GM23248 (cell line): Measurements from ENCODE around the gene LSAMP. TPM values are rescaled to one million over a fixed set of nuclear protein-coding genes. Genes with fewer than 3 reads are reported as not detected.

Experiments used
- DNase-seq: peaks from one replicate; pipeline ENCODE4 v3.0.0-alpha.2; 2015
- H2AFZ ChIP-seq: fragments of 200-600 bp; sonication (generic); 2 replicates; pipeline ENCODE4 v1.6.1; 2016; ENCODE audit warnings: antibody characterized with exemption
- H3F3A ChIP-seq: fragments of 200-600 bp; sonication (generic); 2 replicates; pipeline ENCODE4 v1.6.1; 2016; ENCODE audit warnings: mild to moderate bottlenecking, antibody characterized with exemption, mixed run types; ENCODE audit not compliant: insufficient read depth
- H3K27ac ChIP-seq: fragments of 200-600 bp; sonication (generic); 2 replicates; pipeline ENCODE4 v1.5.1; 2016; ENCODE audit warnings: mild to moderate bottlenecking
- H3K27me3 ChIP-seq: fragments of 200-600 bp; sonication (generic); replicated peaks from 2 replicates; pipeline ENCODE4 v1.6.1; 2016; ENCODE audit warnings: mild to moderate bottlenecking; ENCODE audit not compliant: insufficient read depth
- H3K36me3 ChIP-seq: fragments of 200-600 bp; sonication (generic); 2 replicates; pipeline ENCODE4 v1.6.1; 2016; ENCODE audit warnings: low read depth, mild to moderate bottlenecking
- H3K4me1 ChIP-seq: fragments of 200-600 bp; sonication (generic); 2 replicates; pipeline ENCODE4 v1.6.1; 2016; ENCODE audit warnings: mild to moderate bottlenecking; ENCODE audit not compliant: insufficient read depth
- H3K4me2 ChIP-seq: fragments of 200-600 bp; sonication (generic); one replicate; pipeline ENCODE4 v1.6.1; 2016; ENCODE audit warnings: mild to moderate bottlenecking; ENCODE audit not compliant: unreplicated experiment
- H3K4me3 ChIP-seq: fragments of 200-600 bp; sonication (generic); 2 replicates; pipeline ENCODE4 v1.5.1; 2016; ENCODE audit warnings: mild to moderate bottlenecking
- H3K79me2 ChIP-seq: fragments of 200-600 bp; sonication (generic); 2 replicates; pipeline ENCODE4 v1.6.1; 2016; ENCODE audit warnings: mild to moderate bottlenecking; ENCODE audit not compliant: insufficient read depth
- H3K9ac ChIP-seq: fragments of 200-600 bp; sonication (generic); 2 replicates; pipeline ENCODE4 v1.6.1; 2016; ENCODE audit warnings: mild to moderate bottlenecking
- H3K9me2 ChIP-seq: fragments of 200-600 bp; sonication (generic); 2 replicates; pipeline ENCODE4 v1.6.1; 2016; ENCODE audit warnings: mixed run types, mild to moderate bottlenecking, moderate library complexity; ENCODE audit not compliant: insufficient read depth
- H3K9me3 ChIP-seq: fragments of 200-600 bp; sonication (generic); one replicate; pipeline ENCODE4 v1.6.1; 2017; ENCODE audit warnings: low read depth
- H4K20me1 ChIP-seq: fragments of 200-600 bp; sonication (generic); 2 replicates; pipeline ENCODE4 v1.6.0; 2016; ENCODE audit not compliant: insufficient read depth
- EZH2 ChIP-seq: fragments of 200-600 bp; sonication (generic); IDR thresholded peaks from 2 replicates; pipeline ENCODE4 v1.6.1; 2018; ENCODE audit warnings: antibody characterized with exemption, mild to moderate bottlenecking; ENCODE audit not compliant: insufficient read depth, poor library complexity, severe bottlenecking
- EZH2phosphoT487 ChIP-seq: fragments of 200-600 bp; sonication (generic); IDR thresholded peaks from 2 replicates; pipeline ENCODE4 v1.6.1; 2018; ENCODE audit warnings: antibody characterized with exemption, moderate library complexity, mild to moderate bottlenecking, low read depth; ENCODE audit not compliant: insufficient read depth
- WGBS, 2 experiments: methylation state at CpG; one replicate each; pipeline ENCODE4 v1.1.6; 2015 to 2017; ENCODE audit warnings: low lambda C conversion rate in 2 of 2, low coverage in 1 of 2; ENCODE audit errors: missing lambda C conversion rate in 2 of 2; 5-methylcytosine and 5-hydroxymethylcytosine counted together
- in situ Hi-C: fragments of 300-500 bp; cut with MboI; formaldehyde crosslinking; loops from 2 replicates; pipeline ENCODE4 v1.15.0; 2020
- polyA plus RNA-seq: library from polyadenylated mRNA; unstranded; fragments of >200 nt; fragmentation: Nextera tagmentation; extraction: Ambion mirVana; gene quantifications from 2 replicates; pipeline ENCODE4 v1.2.1, GENCODE V29; 2016
- total RNA-seq: library from RNA; depleted of rRNA; stranded (reverse); fragments of >200 nt; shearing (Covaris generic); gene quantifications from 2 replicates; pipeline ENCODE4 v1.2.3, GENCODE V29; 2014

Gene LSAMP
- total and polyA plus RNA-seq, 2 experiments from 2014 or later = 4.5 to 9.3 TPM

DNA sequence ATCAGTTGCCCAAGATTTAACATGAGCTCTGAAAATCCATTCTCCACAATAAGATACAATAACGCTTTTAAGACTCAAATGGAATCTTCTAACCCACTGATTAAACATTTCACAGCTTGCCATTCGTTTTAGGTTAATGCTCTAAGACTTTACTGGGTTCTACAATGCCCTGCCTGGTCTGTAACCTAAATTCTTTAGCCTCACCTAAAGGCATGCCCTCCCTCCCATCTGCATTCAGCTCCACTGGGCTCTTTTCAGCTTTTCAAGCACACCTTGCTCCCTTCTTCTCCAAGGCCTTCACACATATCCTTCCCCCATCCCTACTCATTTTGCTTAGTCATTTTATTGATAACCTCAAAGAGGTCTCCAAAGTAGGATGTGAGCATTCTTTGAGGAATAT lies 290.9 kb downstream of the LSAMP start:
- Histone ChIP-seq H4K20me1 (no peaks in the 10 kb centered on the region), H3K27me3 (no peaks in the 10 kb centered on the region), H2AFZ (no peak overlapping the region), H3K9ac (no peak overlapping the region), H3K4me1 (peaks cover 12% of the 10 kb centered on the region), H3F3A (peaks cover 11% of the 10 kb centered on the region), H3K27ac (no peak overlapping the region), H3K4me3 (no peak overlapping the region), H3K79me2 (no peaks in the 10 kb centered on the region), H3K9me3 (no peaks in the 10 kb centered on the region), H3K36me3 (no peaks in the 10 kb centered on the region), H3K4me2 (no peak overlapping the region), H3K9me2 (no peaks in the 10 kb centered on the region)
- DNase-seq = no peak
- WGBS, 2 experiments = 46 to 49% methylated on average over 2 of the region's 2 CpGs
- in situ Hi-C loops = no loop called here
- TF ChIP-seq EZH2 = no peak
- TF ChIP-seq EZH2phosphoT487 = no peak

GRCh38 chr3:116153174-116153573 lies 292.1 kb downstream of the LSAMP start:
- Histone ChIP-seq H3K79me2 (no peaks in the 10 kb centered on the region), H3K4me3 (peak overlapping the region; percentile 19; the same call in 1 of the 2 replicates), H3K4me2 (peak overlapping the region; percentile 2), H3F3A (peaks cover 16% of the 10 kb centered on the region), H3K27me3 (no peaks in the 10 kb centered on the region), H3K9ac (no peak overlapping the region), H3K27ac (no peak overlapping the region), H4K20me1 (no peaks in the 10 kb centered on the region), H3K9me3 (no peaks in the 10 kb centered on the region), H3K9me2 (no peaks in the 10 kb centered on the region), H3K4me1 (peaks cover 18% of the 10 kb centered on the region), H3K36me3 (no peaks in the 10 kb centered on the region), H2AFZ (no peak overlapping the region; the same call in 1 of the 2 replicates)
- TF ChIP-seq EZH2 = no peak
- TF ChIP-seq EZH2phosphoT487 = no peak
- in situ Hi-C loops = no loop called here
- 50 to 54% methylated on average over 3 of the region's 3 CpGs for WGBS, 2 experiments
- peak; percentile 22 for DNase-seq

GRCh38 chr3:116150655-116151167 lies 294.6 kb downstream of the LSAMP start:
- H3K36me3 ChIP-seq = no peaks in the 10 kb centered on the region
- no peak overlapping the region for H2AFZ ChIP-seq
- no peaks in the 10 kb centered on the region for H3K27me3 ChIP-seq
- in situ Hi-C loops = no loop called here
- H3K79me2 ChIP-seq = no peaks in the 10 kb centered on the region
- H3K4me3 ChIP-seq = no peak overlapping the region
- H3K27ac ChIP-seq = no peak overlapping the region
- peaks cover 16% of the 10 kb centered on the region for H3F3A ChIP-seq
- no peak overlapping the region for H3K4me2 ChIP-seq
- no peak for DNase-seq
- H4K20me1 ChIP-seq = no peaks in the 10 kb centered on the region
- H3K4me1 ChIP-seq = peaks cover 18% of the 10 kb centered on the region
- TF ChIP-seq EZH2phosphoT487 (no peak), EZH2 (no peak)
- no peaks in the 10 kb centered on the region for H3K9me3 ChIP-seq
- 53 to 61% methylated on average over 1 of the region's 1 CpG for WGBS, 2 experiments
- no peaks in the 10 kb centered on the region for H3K9me2 ChIP-seq
- no peak overlapping the region for H3K9ac ChIP-seq

- Histone ChIP-seq H3K9me2 (no peaks in the 10 kb centered on the region), H2AFZ (no peak overlapping the region), H3K27ac (no peak overlapping the region), H3K79me2 (no peaks in the 10 kb centered on the region), H3F3A (peaks cover 16% of the 10 kb centered on the region), H4K20me1 (no peaks in the 10 kb centered on the region), H3K4me3 (no peak overlapping the region), H3K9me3 (peaks cover 6% of the 10 kb centered on the region), H3K36me3 (no peaks in the 10 kb centered on the region), H3K4me1 (peaks cover 18% of the 10 kb centered on the region), H3K4me2 (peak overlapping the region; percentile 7), H3K9ac (no peak overlapping the region), H3K27me3 (no peaks in the 10 kb centered on the region)
- 74 to 79% methylated on average over 7 of the region's 7 CpGs for whole genome bisulfite sequencing, 2 experiments
- no peak for TF ChIP-seq EZH2
- peak; percentile 41 for DNase-seq
- in situ Hi-C loops = loop anchor here (25.0 kb wide), 1 partner anchor 613 kb away; no protein-coding TSS in a partner anchor
Measured at GRCh38 chr3:116148881-116149851, 296.1 kb downstream of the LSAMP start.
